NCI-H69 (cell line): ENCODE results near the gene XCL1.
A peak's percentile ranks its signal among the peaks of the same experiment; 100 is the strongest.
"Not testable (repeated sequence)": the region's sequence is repeated elsewhere in the genome, so short reads cannot be mapped to it uniquely, and the experiment has no call there.

Experiments
- DNase-seq: peaks from one replicate; lab custom pipeline; 2025; lab: John Stamatoyannopoulos, UW

XCL1 gene

GRCh38 chr1:168576245-168576688 is at the start of gene XCL1:
Gene XCL1, plus strand, starts transcription at chr1:168576605. Its CDS starts 33 bp downstream, at chr1:168576638.
- not testable (repeated sequence) for DNase-seq

- DNase-seq, result peak; percentile 30
Observed at GRCh38 chr1:168529518-168529917, 46.9 kb upstream of the XCL1 start.

GRCh38 chr1:168531615-168532345 is 44.6 kb upstream of the XCL1 start:
- DNase-seq, result peak; percentile 90

GRCh38 chr1:168535536-168535935 is 40.9 kb upstream of the XCL1 start:
- no peak for DNase-seq

DNA sequence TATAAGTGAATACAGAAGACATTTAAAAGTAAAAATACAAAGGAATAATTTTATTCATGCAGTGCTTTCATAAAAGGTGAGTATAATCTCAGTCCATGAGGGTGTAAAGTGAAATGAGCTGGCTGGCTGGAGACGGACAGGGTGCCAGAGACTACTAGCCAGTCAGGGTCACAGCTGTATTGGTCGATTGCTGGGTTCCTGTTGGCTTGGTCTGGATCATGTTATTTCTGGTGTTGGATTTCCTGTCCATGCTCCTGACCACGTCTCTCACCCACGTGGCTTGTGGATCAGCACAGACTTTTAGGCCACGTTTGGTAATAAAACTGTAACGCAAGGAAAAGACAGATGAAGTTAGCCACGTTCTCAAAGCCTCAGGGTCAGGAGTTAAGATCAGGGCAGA is 35.6 kb upstream of the XCL1 start:
- DNase-seq, result not testable (repeated sequence)

GRCh38 chr1:168542978-168543377 is 33.4 kb upstream of the XCL1 start:
- DNase-seq, result not testable (repeated sequence)

- DNase-seq, result not testable (repeated sequence)
Observed at GRCh38 chr1:168543840-168544498, 32.4 kb upstream of the XCL1 start, which contains the start of gene XCL2. Gene XCL2, minus strand, starts transcription at chr1:168543997. Its CDS starts 33 bp downstream, at chr1:168543964.

- DNase-seq, result peak; percentile 4
Observed at GRCh38 chr1:168545678-168546552, 30.5 kb upstream of the XCL1 start.

GRCh38 chr1:168546553-168546895 is 29.9 kb upstream of the XCL1 start:
- DNase-seq, result not testable (repeated sequence)

DNA sequence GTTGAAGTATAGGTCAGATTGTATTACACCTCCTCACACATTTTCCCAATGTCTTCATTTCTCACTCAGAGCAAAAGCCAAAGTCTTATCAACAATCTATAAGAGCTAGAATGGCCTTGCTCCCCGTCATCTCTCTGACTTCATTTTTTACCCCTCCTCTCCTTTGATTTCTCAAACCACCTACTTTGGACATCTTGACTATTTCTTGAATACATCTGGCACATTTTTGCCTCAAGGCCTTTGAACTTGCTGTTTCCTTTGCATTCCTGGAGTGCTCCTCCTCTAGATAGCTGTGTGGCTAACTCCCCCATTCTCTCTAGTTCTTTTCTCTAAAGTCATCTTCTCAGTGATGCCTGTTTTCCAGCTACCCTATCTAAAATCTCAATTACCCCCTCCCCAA is 25.4 kb upstream of the XCL1 start:
- DNase-seq, result no peak

DNA sequence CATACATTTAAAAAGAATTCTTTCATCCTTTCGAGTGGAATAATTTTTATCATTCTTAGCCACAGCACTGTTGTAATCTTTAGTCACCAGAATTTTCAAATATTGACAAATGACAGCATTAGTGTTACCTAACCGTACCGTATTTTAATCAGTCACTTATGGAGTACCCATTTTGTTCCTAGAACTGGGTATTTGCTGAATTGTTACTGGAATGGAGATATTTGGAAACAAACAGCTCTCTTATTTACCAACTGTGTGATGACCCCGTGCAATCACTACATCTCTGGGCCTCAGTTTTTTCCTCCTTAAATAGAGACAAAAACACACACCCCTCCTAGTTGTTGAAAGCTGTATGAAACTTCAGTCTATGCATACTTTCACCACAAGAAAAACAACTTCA is 24.7 kb upstream of the XCL1 start:
- DNase-seq, result no peak

- no peak for DNase-seq
Observed at GRCh38 chr1:168552961-168553360, 23.4 kb upstream of the XCL1 start.

DNA sequence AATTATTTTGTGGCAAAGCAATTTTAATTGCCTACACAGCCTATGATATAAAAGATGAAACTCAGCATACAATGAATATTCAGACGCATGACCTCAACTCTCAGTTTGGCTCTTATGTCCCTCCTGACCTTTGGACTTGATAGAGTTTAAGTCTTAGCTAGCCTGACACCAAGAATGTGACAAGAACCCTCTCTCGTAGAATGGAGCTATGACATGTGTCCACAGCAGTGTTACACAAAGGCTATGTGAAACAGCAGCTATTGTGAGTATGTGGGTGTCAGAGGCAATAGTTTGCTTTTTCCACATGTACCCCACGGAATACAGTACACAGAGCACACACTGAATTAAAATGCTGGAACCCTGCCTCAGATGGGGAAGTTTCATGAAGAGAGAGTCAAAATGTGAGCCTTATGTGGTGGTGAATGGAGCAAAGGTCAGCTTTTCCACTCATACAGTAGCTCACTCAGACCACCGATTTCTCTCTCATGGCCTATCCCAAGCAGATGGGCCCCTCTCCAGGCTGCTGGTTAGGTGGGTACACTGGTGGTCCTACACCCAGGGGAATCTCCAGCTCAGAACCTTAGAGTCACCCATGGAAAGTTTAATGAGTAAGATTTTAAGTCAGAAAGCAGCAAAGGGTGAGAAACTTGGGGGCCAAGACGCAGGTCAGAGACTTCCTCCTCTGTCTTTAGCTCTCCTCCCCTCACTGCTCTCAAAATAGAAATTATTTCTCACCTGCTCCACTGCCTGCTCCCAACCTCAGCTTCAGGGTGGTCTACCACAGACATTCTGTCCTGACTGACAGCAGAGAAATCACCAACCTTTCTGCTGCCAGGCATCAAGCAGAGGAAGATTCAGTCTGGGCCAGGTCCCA is 22.5 kb upstream of the XCL1 start:
- no peak for DNase-seq

DNA sequence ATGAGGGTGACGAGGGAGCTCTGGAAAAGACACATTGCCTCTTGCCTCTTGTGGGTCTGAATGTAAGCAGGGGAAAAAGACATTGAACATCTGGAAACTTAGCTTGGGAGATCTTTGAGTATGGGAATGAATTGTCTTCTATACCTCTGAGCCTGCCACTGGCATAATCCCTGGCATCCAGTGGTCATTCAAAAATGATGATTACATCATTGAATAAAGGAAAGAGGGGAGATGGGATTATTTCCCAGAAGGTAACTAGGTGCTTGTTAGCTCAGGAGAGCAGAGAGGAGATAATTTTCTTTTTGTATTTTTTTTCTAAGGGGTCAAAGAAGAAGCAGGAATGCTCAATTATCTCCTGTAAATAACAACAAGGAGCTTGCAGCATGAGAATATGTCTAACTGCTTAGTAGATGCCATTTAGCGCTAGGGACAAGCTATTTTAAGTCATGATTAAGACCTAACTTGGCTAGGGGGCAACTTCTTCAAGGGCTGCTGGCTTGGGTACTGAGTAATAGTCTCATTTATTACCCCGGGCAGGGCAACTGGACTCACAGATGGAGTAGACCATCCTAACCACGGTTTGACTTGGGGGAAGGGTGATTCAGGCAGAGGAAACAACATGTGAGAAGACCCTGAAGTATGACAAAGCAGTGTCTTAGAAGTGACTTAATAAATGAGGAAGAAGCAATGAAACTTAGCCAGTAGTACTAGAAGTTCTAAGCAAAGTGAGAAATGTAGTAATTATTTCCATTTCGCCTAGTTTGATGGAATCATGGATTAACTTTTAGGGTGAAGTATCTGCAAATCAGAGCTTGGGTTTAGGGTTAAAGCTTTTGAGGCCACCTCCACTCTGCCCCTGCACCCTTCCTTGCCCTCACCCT is 21.6 kb upstream of the XCL1 start:
- no peak for DNase-seq

- DNase-seq, result peak; percentile 69
Observed at GRCh38 chr1:168555508-168556046, 20.8 kb upstream of the XCL1 start.

- no peak for DNase-seq
Observed at GRCh38 chr1:168556647-168557046, 19.8 kb upstream of the XCL1 start.

GRCh38 chr1:168560370-168560769 is 16.0 kb upstream of the XCL1 start:
- no peak for DNase-seq

- DNase-seq, result no peak
Observed at GRCh38 chr1:168561989-168562388, 14.4 kb upstream of the XCL1 start.

- DNase-seq, result no peak
Observed at GRCh38 chr1:168565825-168566224, 10.6 kb upstream of the XCL1 start.

GRCh38 chr1:168567007-168567406 is 9.4 kb upstream of the XCL1 start:
- DNase-seq, result no peak
